Activated CD4-positive, alpha-beta T cell treated with anti-CD3 and anti-CD28 coated beads, Interleukin-2, Interleukin-6, amounts not matched to agents 100 ng/mL and 50 ng/mL, durations not matched to agents 16 hours and 8 hours (primary cell): Measurements from ENCODE around the gene TXNDC11.
A peak's percentile ranks its signal among the peaks of the same experiment; 100 is the strongest.

Source experiments
- DNase-seq: peaks from one replicate; pipeline ENCODE4 v3.0.0-alpha.2; 2020

TXNDC11 gene

GRCh38 chr16:11719171-11719570 is 23.5 kb downstream of the TXNDC11 start:
- no peak for DNase-seq

- no peak for DNase-seq
These were observed 24.8 kb downstream of the TXNDC11 start for GRCh38 chr16:11717811-11718210.

- DNase-seq: no peak
These were observed 26.3 kb downstream of the TXNDC11 start for GRCh38 chr16:11716336-11716735.

GRCh38 chr16:11715246-11715947 is 27.3 kb downstream of the TXNDC11 start:
- DNase-seq: no peak

GRCh38 chr16:11712122-11712521 is 30.5 kb downstream of the TXNDC11 start:
- no peak for DNase-seq

GRCh38 chr16:11711662-11712061 is 31.0 kb downstream of the TXNDC11 start:
- no peak for DNase-seq

GRCh38 chr16:11708421-11708820 is 34.2 kb downstream of the TXNDC11 start:
- DNase-seq: no peak

- no peak for DNase-seq
These were observed 34.9 kb downstream of the TXNDC11 start for GRCh38 chr16:11707679-11708197.

- no peak for DNase-seq
These were observed 36.4 kb downstream of the TXNDC11 start for GRCh38 chr16:11706180-11706742.

GRCh38 chr16:11705311-11706025 is 37.2 kb downstream of the TXNDC11 start:
- DNase-seq: no peak

GRCh38 chr16:11700264-11701029 is 42.2 kb downstream of the TXNDC11 start:
- DNase-seq: no peak

- DNase-seq: no peak
These were observed 43.3 kb downstream of the TXNDC11 start for GRCh38 chr16:11699234-11699894.

- DNase-seq: peak; percentile 47
These were observed 44.4 kb downstream of the TXNDC11 start for GRCh38 chr16:11698271-11698689.

- no peak for DNase-seq
These were observed 45.3 kb downstream of the TXNDC11 start for GRCh38 chr16:11697319-11697718.

GRCh38 chr16:11696266-11697012 is 46.2 kb downstream of the TXNDC11 start:
- DNase-seq: peak; percentile 55

- DNase-seq: no peak
These were observed 50.0 kb downstream of the TXNDC11 start for GRCh38 chr16:11692651-11693050.

GRCh38 chr16:11692171-11692570 is 50.5 kb downstream of the TXNDC11 start:
- DNase-seq: no peak

GRCh38 chr16:11691771-11692170 is 50.9 kb downstream of the TXNDC11 start:
- no peak for DNase-seq

- DNase-seq: no peak
These were observed 51.4 kb downstream of the TXNDC11 start for GRCh38 chr16:11691235-11691634.

- DNase-seq: no peak
These were observed 53.4 kb downstream of the TXNDC11 start for GRCh38 chr16:11689031-11689840.

- DNase-seq: no peak
These were observed 54.2 kb downstream of the TXNDC11 start for GRCh38 chr16:11688520-11688886.
